ENCODE data around the gene MIX23. TPM values are rescaled to one million over a fixed set of nuclear protein-coding genes. Genes with fewer than 3 reads are reported as not detected.

MIX23 gene
- total and polyA plus RNA-seq, 10 of the 15 experiments (the other 5 are each of a cell fraction or from before 2014, with no cell fraction given), result 30.0 to 176 (median 62.4) TPM

- TF ChIP-seq REST (IDR thresholded peaks at IDR 0.05; ENCODE audit: low read depth, low read length) (no peak), TCF3 (IDR thresholded peaks at IDR 0.05; ENCODE audit: borderline replicate concordance, insufficient read depth, low read depth, low read length) (no peak), LARP7 (IDR thresholded peaks at IDR 0.05) (no peak), ZZZ3 (IDR thresholded peaks at IDR 0.05; ENCODE audit: control insufficient read depth, insufficient read length, low read depth) (no peak), SREBF1 (IDR thresholded peaks at IDR 0.05; ENCODE audit: low read length) (no peak), TCF7 (IDR thresholded peaks at IDR 0.05; ENCODE audit: borderline replicate concordance) (no peak), ZBTB4 (CRISPR knock-in tag; IDR thresholded peaks at IDR 0.05) (no peak), BCL11A (IDR thresholded peaks at IDR 0.05; ENCODE audit: low read depth, low read length) (no peak), CHD2 (IDR thresholded peaks at IDR 0.05; ENCODE audit: borderline replicate concordance, low read depth, low read length) (no peak), ZSCAN29 (IDR thresholded peaks at IDR 0.05) (no peak), IKZF2 (IDR thresholded peaks at IDR 0.05) (no peak), MAX (IDR thresholded peaks at IDR 0.05; ENCODE audit: low read depth, low read length) (no peak), RELB (IDR thresholded peaks at IDR 0.05; ENCODE audit: low read depth) (no peak)
- TF ChIP-seq, protein P1, sequence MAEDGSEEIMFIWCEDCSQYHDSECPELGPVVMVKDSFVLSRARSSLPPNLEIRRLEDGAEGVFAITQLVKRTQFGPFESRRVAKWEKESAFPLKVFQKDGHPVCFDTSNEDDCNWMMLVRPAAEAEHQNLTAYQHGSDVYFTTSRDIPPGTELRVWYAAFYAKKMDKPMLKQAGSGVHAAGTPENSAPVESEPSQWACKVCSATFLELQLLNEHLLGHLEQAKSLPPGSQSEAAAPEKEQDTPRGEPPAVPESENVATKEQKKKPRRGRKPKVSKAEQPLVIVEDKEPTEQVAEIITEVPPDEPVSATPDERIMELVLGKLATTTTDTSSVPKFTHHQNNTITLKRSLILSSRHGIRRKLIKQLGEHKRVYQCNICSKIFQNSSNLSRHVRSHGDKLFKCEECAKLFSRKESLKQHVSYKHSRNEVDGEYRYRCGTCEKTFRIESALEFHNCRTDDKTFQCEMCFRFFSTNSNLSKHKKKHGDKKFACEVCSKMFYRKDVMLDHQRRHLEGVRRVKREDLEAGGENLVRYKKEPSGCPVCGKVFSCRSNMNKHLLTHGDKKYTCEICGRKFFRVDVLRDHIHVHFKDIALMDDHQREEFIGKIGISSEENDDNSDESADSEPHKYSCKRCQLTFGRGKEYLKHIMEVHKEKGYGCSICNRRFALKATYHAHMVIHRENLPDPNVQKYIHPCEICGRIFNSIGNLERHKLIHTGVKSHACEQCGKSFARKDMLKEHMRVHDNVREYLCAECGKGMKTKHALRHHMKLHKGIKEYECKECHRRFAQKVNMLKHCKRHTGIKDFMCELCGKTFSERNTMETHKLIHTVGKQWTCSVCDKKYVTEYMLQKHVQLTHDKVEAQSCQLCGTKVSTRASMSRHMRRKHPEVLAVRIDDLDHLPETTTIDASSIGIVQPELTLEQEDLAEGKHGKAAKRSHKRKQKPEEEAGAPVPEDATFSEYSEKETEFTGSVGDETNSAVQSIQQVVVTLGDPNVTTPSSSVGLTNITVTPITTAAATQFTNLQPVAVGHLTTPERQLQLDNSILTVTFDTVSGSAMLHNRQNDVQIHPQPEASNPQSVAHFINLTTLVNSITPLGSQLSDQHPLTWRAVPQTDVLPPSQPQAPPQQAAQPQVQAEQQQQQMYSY (CRISPR knock-in tag; IDR thresholded peaks at IDR 0.05), result no peak
- TF ChIP-seq, protein P2, sequence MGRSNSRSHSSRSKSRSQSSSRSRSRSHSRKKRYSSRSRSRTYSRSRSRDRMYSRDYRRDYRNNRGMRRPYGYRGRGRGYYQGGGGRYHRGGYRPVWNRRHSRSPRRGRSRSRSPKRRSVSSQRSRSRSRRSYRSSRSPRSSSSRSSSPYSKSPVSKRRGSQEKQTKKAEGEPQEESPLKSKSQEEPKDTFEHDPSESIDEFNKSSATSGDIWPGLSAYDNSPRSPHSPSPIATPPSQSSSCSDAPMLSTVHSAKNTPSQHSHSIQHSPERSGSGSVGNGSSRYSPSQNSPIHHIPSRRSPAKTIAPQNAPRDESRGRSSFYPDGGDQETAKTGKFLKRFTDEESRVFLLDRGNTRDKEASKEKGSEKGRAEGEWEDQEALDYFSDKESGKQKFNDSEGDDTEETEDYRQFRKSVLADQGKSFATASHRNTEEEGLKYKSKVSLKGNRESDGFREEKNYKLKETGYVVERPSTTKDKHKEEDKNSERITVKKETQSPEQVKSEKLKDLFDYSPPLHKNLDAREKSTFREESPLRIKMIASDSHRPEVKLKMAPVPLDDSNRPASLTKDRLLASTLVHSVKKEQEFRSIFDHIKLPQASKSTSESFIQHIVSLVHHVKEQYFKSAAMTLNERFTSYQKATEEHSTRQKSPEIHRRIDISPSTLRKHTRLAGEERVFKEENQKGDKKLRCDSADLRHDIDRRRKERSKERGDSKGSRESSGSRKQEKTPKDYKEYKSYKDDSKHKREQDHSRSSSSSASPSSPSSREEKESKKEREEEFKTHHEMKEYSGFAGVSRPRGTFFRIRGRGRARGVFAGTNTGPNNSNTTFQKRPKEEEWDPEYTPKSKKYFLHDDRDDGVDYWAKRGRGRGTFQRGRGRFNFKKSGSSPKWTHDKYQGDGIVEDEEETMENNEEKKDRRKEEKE (IDR thresholded peaks at IDR 0.05), result no peak
These were observed 69.8 kb downstream of the MIX23 start (continued) for GRCh38 chr3:122313281-122313680.

All from GM12878 (cell line).